NCI-H2171 treated with DMSO at 0.1 percent for 48 hours (cell line): Measurements from ENCODE around the gene KIF5C.
"Not testable (repeated sequence)": the region's sequence is repeated elsewhere in the genome, so short reads cannot be mapped to it uniquely, and the experiment has no call there.

ENCODE experiments used
- DNase-seq: peaks from one replicate; lab custom pipeline; 2025; lab: John Stamatoyannopoulos, UW

Gene KIF5C

GRCh38 chr2:148965623-148966437 lies 90.8 kb downstream of the KIF5C start:
- peak; percentile 67 for DNase-seq

- DNase-seq: peak; percentile 75
Observed at GRCh38 chr2:148966438-148966758, 91.4 kb downstream of the KIF5C start.

GRCh38 chr2:148967056-148967455 lies 92.0 kb downstream of the KIF5C start:
- DNase-seq: no peak

- peak; percentile 32 for DNase-seq
Observed at GRCh38 chr2:148967578-148967977, 92.6 kb downstream of the KIF5C start.

GRCh38 chr2:148968301-148968700 lies 93.3 kb downstream of the KIF5C start:
- DNase-seq: no peak

- DNase-seq: peak; percentile 53
Observed at GRCh38 chr2:148968776-148969319, 93.8 kb downstream of the KIF5C start.

- DNase-seq: no peak
Observed at GRCh38 chr2:148969659-148970061, 94.6 kb downstream of the KIF5C start.

GRCh38 chr2:148970385-148970784 lies 95.4 kb downstream of the KIF5C start:
- DNase-seq: no peak

- DNase-seq: no peak
Observed at GRCh38 chr2:148971547-148971946, 96.5 kb downstream of the KIF5C start.

- no peak for DNase-seq
Observed at GRCh38 chr2:148974095-148974494, 99.1 kb downstream of the KIF5C start.

GRCh38 chr2:148978026-148978685 lies 103.1 kb downstream of the KIF5C start:
- peak; percentile 68 for DNase-seq

- peak; percentile 72 for DNase-seq
Observed at GRCh38 chr2:148978706-148979105, 103.7 kb downstream of the KIF5C start.

- no peak for DNase-seq
Observed at GRCh38 chr2:148979164-148979918, 104.3 kb downstream of the KIF5C start.

GRCh38 chr2:148979919-148980277 lies 104.9 kb downstream of the KIF5C start:
- DNase-seq: no peak

- DNase-seq: not testable (repeated sequence)
Observed at GRCh38 chr2:148980496-148980895, 105.5 kb downstream of the KIF5C start.

GRCh38 chr2:148981324-148981723 lies 106.3 kb downstream of the KIF5C start:
- DNase-seq: no peak

- DNase-seq: no peak
Observed at GRCh38 chr2:148981781-148982180, 106.8 kb downstream of the KIF5C start.

- no peak for DNase-seq
Observed at GRCh38 chr2:148982282-148982681, 107.3 kb downstream of the KIF5C start.

GRCh38 chr2:148983896-148984295 lies 108.9 kb downstream of the KIF5C start:
- no peak for DNase-seq

GRCh38 chr2:148984449-148984848 lies 109.4 kb downstream of the KIF5C start:
- DNase-seq: no peak

- DNase-seq: no peak
Observed at GRCh38 chr2:148987286-148987685, 112.3 kb downstream of the KIF5C start.

GRCh38 chr2:148988337-148988736 lies 113.3 kb downstream of the KIF5C start:
- DNase-seq: no peak
